HG03045 (cell line): Measurements from ENCODE around the gene DDI2.
"Not testable (repeated sequence)": the region's sequence is repeated elsewhere in the genome, so short reads cannot be mapped to it uniquely, and the experiment has no call there.

Experiments
- ATAC-seq: cut with Tn5 transposase; IDR thresholded peaks from one replicate; pipeline ENCODE4 v1.9.1; 2021; ENCODE audit warnings: mild to moderate bottlenecking, moderate library complexity; ENCODE audit not compliant: unreplicated experiment

DDI2 gene

DNA sequence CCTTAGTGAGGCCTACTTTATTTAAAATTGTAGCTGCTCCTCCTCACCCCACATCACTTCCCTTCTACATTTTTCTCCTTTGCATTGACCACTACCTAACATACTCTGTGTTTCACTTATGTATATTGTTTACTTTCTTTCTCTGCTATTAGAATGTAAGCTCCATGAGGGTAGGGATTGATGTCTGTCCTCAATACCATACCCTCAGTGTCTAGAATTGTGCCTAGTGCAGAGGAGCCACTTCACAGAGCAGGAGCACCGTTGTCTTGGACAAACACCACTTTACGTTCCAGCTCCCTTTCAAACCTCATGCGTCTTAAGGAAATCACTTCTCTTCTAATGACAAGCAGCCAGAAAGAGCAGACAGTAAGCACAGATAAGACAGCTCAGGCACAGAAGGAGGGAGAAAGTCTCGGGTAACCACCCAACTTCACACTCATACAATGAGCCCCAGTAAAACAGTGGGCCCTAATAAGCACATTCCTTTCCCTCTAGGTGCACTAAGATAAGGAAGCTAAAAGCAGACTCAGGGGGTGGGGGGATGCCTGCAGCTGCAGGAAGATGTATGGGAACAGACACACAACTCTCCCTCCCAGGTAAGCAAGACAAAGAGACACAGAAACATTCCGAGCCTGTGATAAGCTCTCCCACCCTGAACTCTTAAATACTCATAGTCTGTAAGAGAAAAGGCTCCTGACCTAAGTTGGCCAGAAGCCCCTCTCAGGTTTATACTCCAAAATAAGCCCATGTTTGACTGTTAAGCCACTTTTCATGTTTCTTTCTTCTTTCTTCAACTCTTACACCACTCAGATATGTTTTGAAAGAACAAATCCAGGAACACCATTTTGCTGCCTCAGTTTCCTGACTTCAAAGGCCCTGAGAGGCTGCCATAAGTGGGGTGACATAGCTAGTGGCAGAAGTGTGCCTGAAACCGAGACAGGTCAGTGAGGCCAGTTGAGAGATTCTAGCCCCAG is 59.7 kb downstream of the DDI2 start:
- no peak for ATAC-seq

DNA sequence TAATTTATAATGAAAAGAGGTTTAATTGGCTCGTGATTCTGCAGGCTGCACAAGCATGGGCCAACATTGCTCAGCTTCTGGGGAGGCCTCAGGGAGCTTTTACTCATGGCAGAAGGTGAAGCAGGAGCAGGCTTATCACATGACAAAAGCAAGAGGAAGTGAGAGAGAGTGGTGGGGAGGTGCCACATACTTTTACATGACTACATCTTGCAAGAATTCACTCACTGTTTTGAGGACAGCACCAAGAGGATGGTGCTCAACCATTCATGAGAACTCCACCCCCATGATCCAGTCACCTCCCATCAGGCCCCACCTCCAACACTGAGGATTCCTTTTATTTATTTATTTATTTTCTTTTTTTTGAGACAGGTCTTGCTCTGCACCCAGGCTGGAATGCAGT is 61.3 kb downstream of the DDI2 start:
- ATAC-seq, result no peak

DNA sequence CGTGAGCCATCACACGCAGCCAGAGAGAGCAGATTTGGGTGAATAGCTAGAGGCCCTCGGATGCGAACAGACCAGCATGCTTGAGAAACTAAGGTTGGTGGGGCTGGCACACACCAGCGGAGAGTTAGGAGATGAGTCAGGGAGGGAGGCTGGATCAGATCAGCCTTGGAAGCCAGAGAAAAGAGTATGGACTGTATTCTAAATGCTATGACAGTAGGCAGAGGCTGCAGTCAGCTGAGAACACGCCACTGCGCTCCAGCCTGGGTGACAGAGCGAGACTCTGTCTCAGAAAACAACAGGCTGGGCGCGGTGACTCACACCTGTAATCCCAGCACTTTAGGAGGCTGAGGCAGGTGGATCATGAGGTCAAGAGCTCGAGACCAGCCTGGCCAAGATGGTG is 62.9 kb downstream of the DDI2 start:
- ATAC-seq, result no peak

DNA sequence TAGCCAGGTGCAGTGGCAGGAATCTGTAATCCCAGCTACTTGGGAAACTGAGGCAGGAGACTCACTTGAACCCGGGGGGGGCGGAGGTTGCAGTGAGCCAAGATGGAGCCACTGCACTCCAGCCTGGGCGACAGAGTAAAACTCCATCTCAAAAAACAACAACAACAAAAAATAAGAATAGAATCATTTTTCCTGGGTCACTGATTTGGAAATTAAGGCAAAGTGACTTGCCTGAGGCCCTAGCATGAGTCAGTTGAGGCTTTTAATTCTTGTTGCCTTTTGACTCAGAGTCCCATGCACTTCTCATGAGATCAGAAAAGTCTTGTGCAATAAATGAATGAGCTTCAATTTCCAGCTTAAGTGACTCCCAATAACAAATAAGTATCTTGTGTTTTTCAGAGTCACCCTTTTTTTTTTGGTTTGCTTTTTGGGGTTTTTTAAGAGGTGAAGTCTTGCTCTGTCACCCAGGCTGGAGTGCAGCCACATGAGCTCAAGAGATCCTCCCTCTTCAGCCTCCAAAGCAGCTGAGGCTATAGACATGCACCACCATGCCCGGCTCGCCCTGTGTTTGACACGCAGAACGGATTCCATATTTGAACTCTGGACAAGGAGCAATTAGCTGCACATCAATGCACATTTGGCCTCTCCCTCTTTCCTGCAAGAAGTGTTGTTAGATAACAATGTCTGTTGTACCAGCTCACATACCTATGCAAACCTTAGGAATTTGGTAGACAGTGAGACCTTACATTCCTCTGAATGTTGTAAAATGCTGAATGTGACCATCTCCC is 63.5 kb downstream of the DDI2 start:
- ATAC-seq, result no peak

DNA sequence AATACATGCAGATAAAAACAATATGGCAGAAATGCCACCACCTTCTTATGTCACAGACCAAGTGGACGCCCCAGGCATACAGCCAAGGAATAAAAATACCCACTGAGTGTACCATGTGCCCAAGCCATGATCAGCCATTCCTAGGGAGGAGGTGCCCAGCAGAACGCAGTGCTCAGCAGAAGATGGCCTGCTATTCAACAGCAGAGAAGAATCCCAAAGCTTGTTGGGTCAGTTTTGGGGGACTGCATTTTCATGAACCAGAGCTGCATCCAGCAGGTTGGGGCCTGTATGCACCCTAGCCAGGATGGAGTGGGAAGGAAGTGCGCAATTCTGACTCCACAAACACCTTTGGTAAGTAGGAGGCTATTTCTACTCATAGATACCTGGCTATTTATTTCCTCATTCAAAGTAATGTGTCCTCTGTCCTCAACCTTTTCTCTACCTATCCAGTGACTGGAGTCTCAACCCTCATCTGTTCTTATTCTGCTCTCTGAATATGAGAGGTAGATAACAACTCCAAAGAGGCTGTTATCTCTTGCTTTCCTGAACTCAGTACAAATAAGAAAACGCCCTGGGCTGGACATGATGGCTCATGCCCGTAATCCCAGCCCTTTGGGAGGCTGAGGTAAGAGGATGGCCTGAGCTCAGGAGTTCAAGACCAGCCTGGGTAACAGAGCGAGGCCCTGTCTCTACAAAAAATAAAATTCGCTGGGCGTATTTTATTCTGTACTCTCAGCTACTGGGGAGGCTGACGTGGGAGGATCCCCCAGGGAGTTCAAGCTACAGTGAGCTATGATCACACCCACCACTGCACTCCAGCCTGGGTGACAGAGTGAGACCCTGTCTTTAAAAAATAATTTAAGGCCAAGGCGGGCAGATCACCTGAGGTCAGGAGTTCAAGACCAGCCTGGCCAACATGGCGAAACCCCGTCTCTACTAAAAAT is 64.4 kb downstream of the DDI2 start:
- ATAC-seq, result no peak

DNA sequence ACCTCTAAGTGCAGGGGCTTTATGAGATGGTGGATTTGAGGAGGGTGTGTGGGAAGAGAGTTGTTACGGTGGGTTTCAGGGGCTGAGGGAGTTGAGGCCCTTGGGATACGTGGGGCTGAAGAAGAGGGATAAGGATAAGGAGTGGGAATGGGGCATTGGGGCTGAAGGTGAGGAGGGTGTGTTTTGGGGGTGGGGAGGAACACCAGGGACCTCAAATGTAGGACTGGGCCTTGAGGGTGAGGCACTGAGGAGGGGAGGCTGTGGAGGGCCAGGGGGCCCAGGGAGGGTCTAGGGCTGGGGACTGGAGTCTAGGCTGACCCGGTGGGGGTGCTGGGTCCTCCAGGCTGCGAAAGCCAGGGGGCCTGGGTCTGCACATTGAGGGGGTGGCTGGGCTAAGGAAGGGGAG is 65.7 kb downstream of the DDI2 start:
- ATAC-seq, result no peak

DNA sequence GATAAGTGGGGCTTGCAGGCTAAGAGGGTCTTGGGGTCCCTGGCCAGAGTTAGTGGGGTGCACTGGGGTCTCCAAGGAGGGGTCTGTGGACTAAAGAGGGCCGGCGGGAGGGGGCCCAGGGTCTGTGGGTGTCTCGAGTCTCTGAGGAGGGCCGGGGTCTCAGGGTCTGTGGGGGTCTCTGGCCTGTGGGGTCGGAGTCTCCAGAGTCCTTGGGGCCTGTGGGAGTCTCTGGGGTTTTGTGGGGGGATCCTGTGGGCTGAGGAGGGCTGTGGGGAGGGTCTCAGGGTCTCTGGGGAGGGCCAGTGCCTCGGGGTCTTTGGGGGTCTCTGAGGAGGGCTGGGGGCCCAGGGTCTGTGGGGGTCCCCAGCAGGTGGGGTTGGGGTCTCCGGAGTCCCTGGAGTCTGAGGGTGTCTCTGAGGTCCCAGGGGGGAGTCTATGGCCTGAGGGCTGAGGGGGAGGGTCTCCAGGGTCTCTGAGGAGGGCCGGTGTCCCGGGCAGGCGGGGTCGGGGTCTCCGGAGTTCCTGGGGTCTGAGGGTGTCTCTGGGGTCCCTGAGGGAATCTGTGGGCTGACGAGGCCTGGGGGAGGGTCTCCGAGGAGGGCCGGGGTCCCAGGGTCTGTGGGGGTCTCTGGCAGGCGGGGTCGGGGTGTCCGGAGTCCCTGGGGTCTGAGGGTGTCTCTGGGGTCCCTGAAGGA is 66.2 kb downstream of the DDI2 start:
- ATAC-seq, result no peak

DNA sequence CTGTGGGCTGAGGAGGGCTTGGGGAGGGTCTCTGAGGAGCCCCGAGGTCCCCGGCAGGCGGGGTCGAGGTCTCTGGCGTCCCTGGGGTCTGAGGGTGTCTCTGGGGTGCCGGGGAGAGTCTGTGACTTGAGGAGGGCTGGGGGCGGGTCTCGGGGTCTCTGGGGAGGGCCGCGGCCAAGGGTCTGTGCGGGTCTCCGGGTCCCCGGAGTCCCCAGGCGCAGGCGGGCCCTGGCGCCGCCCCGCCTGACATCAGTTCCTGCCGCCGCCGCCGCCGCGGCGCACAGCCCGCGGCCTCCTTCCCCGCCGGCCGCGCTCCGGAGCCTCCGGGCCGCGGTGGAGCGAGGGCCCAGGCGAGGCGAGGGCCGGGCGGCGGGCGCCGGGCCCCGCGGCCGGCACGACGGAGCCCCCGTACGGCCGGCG is 66.8 kb downstream of the DDI2 start, which contains the start of gene PLEKHM2:
TSS of gene PLEKHM2 (plus strand) at position 279 of the 420 bp plus-strand sequence. CDS start 239 bp downstream, outside the sequence.
- peak; percentile 73 for ATAC-seq

DNA sequence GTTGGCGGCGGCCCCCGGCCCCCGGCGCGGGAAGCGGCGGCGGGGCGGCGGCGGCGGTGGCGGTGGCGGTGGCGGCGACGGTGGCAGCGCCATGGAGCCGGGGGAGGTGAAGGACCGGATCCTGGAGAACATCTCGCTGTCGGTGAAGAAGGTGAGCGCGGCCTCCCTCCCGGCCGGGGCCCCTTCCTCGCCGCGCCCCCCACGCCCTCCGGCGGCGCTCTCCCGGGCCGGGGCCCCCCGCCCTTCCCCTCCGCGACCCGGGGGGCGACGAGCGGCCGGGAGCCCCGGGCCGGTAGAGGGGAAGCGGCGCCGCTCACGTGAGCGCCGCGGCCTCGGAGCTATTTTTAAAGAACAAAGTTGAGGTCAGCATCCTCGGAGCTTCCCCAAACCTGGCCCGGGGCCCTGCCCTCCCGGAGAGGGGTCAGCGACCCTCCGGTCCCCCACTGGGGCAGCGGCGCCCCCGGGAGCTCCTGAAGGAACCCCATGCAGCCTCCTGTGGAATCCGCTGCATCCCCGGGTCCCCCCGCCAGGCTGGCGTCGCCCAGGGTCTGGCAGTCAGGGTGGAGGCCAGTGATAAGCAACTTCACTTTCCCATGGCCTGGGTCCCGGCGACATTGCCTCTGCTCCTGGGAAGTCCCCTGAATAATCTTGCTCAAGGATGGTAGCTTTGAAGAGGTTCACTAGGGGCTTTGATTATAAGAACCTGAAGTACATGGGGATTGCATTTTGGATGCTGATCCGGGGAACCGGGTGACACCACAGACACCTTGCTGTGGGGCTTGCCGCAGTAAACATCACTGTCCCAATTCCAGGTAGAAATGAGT is 67.4 kb downstream of the DDI2 start:
- ATAC-seq, result peak; percentile 33

DNA sequence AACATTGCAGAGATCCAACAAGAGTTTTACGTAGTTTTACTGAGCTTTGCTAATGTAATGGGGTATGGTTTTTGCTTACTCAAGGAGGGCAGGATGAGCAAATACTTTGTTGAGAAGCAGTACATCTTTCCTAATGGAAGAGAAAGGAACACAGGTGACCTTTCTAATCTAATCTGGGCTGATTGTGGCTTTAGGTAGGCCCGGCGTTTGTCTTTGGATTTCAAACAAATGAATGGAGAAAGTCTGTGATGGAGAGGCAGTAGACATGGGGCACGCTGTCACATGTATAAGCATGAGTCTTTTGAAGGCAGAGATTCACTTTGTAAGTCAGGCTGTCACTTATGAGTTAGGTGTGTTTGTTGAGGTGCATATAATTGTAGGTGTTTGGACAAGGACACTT is 68.6 kb downstream of the DDI2 start:
- no peak for ATAC-seq

DNA sequence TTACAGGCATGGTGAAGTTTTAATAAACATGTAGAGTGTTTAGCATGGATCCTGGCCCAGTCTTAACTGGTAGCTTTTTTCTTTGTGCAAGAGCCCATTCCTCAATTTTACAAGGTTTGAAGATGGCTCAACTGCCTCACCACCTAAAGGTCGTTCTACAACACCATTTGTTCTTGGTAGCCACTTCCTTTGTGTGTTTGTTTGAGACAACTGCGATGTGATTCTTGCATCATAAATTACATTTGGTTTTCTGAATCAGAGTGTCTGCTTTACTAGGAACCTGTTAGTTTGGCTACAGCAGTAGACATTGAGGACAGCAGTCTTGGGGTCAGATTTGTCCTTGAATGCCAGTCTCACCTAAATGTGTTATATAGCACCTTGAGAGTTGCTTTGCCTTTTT is 70.2 kb downstream of the DDI2 start:
- ATAC-seq, result no peak

DNA sequence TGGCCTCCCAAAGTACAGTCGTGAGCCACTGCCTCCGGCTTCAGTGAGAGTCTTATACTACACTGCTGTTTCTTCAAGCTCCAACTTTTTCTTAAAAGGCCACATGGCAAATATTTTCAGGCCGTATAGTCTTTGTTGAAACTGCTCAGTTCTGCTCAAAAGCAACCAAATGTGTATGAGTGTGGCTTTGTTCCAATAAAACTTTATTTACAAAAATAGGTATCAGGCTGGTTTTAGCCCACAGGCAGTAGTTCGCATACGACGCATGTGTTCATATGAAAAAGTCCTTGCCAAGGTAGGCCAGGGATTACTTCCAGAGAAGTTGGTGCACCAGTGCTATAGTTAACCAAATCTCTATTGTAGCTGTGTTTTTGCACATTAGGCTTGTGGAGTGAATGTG is 73.1 kb downstream of the DDI2 start:
- no peak for ATAC-seq

DNA sequence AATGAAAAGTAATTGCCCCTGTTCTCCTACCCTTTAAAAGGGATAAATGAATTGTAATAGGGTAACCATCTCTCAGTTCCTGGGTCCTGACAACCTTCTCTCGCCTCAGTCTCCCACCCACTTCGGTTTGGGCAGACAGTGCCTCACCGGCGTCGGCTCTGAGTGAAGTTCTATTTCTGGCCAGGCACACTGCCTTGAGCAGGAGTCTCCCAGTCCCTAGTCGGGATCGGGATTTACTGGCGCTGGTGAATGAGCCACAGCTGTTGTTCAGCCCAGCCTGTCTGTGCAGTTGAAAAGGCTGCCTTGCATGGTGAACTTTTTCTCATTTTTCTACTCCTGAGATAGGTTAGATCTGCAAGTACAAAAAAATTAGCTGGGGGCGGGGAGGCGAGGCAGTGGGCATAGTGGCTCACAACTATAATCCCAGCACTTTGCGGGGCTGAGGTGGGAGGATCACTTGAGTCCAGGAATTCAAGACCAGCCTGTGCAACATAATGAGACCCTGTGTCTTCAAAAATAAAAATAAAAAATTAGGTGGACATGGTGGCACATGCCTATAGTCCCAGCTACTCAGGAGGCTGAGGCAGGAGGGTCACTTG is 74.3 kb downstream of the DDI2 start:
- ATAC-seq, result no peak

DNA sequence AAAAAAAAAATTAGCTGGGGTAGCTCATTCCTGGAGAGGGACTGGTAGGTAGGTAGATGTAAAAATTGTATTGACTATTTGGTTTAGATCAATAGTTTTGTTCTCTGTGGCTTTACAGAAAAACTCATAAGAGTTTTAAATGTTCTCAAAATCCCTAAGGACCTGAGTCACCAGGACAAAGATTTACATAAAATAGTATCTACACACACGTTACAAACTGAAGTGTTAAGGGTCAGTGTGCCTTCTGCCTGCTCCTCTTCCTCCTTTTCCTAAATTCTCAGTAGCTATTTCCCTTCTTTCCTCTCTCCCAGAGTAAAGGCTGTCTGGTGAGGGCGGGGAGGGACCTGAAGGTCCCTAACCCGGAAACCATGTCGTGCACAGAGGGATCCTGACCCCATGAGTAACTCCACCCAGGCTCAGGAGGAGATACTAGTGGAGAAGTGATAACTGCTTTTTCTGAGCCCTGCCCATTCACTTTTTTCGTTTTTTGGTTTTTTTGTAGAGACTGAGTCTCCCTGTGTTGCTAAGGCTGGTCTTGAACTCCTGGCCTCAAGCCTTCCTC is 74.9 kb downstream of the DDI2 start:
- no peak for ATAC-seq

DNA sequence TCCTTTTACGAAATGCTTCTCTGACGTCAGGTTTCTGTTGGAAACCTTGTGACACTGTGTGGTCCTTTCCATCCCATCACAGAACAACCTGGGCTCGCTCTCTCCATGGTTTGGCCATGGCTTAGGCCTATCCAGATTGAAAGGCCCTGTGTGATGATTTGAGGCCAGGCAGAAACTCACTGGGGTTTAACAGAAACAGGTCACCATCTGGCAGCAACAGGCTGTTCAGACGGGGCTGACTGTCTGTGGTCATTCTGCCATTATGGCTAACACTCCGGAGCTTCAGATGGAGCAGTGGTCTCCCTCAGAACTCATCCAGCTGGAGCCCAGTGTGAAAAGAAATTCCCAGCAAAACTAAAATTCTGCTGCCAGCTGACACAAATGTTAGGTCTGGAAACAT is 76.1 kb downstream of the DDI2 start:
- ATAC-seq, result no peak

DNA sequence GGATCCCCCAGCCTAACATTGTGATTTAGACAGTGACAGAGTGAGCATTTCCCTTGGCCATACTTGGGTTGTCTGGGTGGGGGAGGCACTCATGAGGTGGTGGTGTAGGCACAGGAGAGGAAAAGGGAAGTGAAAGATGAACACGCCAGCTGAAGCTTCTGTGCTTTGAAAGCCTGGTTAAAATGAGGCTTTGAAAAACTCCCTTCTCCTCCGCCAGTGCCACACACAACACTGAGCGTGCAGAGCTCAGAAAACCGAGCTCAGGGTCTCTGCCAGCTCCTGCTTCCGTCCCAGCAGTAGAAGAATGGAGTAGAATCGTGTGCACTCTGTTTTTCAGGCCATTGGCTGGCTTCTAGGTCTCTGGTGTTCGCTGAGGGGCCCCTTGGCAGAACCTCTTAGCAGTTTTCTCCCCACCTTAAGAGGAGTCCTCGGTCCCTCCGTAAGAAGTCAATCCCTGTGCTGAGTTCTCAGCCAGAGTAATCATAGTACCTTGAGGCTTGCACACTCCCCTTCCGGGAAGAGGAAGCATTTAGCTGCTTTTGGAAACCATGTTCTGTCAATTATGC is 79.8 kb downstream of the DDI2 start:
- peak; percentile 83 for ATAC-seq

DNA sequence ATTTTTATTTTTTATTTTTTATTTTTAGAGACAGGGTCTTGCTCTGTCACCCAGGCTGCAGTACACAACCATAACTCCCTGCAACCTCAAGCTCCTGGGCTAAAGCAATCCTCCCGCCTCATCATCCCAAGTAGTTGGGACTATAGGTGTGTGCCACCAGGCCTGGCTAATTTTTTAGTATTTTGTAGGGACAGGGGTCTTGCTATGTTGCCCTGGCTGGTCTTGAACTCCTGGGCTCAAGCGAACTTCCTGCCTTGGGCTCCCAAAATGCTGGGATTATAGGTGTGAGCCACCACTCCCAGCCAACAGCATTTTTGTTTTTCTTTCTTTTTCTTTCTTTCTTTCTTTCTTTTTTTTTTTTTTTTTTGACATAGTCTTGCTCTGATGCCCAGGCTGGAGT is 80.9 kb downstream of the DDI2 start:
- no peak for ATAC-seq

DNA sequence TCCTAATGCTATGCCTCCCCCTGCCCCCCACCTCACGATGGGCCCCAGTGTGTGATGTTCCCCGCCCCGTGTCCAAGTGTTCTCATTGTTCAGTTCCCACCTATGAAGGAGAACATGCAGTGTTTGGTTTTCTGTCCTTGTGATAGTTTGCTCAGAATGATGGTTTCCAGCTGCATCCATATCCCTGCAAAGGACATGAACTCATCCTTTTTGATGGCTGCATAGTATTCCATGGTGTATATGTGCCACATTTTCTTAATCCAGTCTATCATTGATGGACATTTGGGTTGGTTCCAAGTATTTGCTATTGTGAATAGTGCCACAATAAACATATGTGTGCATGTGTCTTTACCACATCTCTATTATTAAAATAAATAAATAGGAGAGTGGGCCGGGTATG is 82.1 kb downstream of the DDI2 start:
- ATAC-seq, result not testable (repeated sequence)
